NB4 (cell line): ENCODE data around the gene ZNF468.
"Not testable (repeated sequence)": the region's sequence is repeated elsewhere in the genome, so short reads cannot be mapped to it uniquely, and the experiment has no call there.

Experiments
- MYC ChIP-seq: IDR thresholded peaks from 2 replicates; pipeline ENCODE4 v1.6.1; 2011; ENCODE audit warnings: low read depth, low read length
- POLR2A ChIP-seq: IDR thresholded peaks from 2 replicates; pipeline ENCODE4 v1.6.1; 2011; ENCODE audit warnings: mild to moderate bottlenecking; ENCODE audit not compliant: insufficient read length; ENCODE audit errors: extremely low read depth
- TF ChIP-seq, protein P1 (sequence below): IDR thresholded peaks from one replicate; pipeline ENCODE4 v1.5.1; 2012; ENCODE audit warnings: low read depth, low read length
- TF ChIP-seq, protein P2 (sequence below): IDR thresholded peaks from 2 replicates; pipeline ENCODE4 v1.6.1; 2011; ENCODE audit warnings: low read depth, low read length

DNA sequence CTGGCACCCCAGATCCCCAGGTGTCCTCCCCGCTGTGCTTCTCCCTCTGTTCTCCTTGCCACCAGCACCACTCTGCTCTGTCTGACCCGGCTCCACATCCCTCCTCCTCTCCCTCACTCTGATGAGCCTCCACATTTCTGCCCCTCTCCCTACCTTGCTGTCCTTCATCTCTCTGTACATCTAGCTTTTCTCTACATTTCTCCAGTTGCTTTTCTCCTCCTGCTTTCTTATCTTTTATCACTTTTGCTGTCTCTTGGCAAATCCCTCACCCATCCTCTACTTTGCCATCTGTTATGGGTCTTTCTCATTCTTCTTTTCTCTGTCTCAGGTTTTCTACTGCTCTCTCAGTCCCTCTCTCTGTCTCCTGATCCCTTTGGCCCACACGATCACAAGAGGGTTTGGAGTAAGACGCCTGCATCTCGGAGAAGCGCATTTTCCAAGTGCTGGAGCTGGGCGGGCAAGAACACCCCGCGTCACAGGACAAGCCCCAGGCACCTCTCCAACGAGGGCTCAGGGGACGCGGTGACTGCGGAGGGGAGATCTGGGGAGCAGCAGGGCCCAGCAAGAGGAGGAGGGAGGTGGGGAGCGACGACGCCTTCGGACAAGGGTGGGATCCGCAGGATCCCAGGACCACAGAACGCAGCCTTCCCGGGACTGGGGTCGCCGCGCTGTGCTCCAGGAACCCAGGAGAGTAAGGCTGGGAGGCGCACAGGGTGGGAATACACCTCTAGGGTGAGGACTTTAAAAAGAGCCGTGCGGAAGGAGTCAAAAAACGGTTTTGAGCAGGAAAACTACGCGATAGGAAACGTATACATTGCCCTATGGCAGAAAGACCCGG lies 660 bp downstream of the ZNF468 start:
- TF ChIP-seq, protein P1, sequence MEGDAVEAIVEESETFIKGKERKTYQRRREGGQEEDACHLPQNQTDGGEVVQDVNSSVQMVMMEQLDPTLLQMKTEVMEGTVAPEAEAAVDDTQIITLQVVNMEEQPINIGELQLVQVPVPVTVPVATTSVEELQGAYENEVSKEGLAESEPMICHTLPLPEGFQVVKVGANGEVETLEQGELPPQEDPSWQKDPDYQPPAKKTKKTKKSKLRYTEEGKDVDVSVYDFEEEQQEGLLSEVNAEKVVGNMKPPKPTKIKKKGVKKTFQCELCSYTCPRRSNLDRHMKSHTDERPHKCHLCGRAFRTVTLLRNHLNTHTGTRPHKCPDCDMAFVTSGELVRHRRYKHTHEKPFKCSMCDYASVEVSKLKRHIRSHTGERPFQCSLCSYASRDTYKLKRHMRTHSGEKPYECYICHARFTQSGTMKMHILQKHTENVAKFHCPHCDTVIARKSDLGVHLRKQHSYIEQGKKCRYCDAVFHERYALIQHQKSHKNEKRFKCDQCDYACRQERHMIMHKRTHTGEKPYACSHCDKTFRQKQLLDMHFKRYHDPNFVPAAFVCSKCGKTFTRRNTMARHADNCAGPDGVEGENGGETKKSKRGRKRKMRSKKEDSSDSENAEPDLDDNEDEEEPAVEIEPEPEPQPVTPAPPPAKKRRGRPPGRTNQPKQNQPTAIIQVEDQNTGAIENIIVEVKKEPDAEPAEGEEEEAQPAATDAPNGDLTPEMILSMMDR = not testable (repeated sequence)
- TF ChIP-seq, protein P2, sequence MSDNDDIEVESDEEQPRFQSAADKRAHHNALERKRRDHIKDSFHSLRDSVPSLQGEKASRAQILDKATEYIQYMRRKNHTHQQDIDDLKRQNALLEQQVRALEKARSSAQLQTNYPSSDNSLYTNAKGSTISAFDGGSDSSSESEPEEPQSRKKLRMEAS = not testable (repeated sequence)
- TF ChIP-seq POLR2A, MYC: not testable (repeated sequence)
